Measurements from ENCODE around the gene GRIP2.

GRCh38 chr3:14508505-14508819 is 31.7 kb downstream of the GRIP2 start:
- TF ChIP-seq CTCF (IDR thresholded peaks at IDR 0.05) (no peak), EP300 (IDR thresholded peaks at IDR 0.05) (no peak), POLR2A (IDR thresholded peaks at IDR 0.05; ENCODE audit: low read depth) (no peak)

Data from esophagus muscularis mucosa (tissue), 4 donors.